ENCODE data around the gene TECPR2.

DNA sequence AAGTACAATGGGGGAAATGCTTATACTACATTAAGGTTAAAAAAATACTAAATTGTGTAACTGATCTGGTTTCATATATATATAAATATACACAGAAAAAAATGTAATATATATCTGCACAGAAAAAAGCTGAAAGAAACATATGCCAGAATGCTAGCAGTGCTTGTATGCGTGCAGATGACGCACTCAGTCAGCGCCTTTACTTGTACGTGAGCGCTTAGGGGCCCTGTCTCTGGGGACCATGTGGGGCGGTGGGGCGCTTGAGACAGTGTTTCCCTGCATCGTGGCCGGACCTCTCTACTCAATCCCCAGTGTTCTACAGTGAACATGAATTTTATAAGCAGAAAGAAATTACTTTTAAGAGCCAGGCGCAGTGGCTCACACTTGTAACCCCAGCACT lies 139.8 kb downstream of the TECPR2 start:
- TF ChIP-seq CTCF (IDR thresholded peaks at IDR 0.05 in 8 of 11, conservative IDR thresholded peaks at IDR 0.05 in 3 of 11) (no peak), POLR2A (IDR thresholded peaks at IDR 0.05) (no peak), POLR2AphosphoS5 (IDR thresholded peaks at IDR 0.05) (no peak)

Data from spleen (tissue), 7 donors.